AG20443 (cell line): ENCODE results near the gene LRRIQ3.

Experiments
- DNase-seq: peaks from one replicate; pipeline ENCODE4 v3.0.0; 2012; ENCODE audit warnings: low spot score, mixed read lengths

LRRIQ3 gene

DNA sequence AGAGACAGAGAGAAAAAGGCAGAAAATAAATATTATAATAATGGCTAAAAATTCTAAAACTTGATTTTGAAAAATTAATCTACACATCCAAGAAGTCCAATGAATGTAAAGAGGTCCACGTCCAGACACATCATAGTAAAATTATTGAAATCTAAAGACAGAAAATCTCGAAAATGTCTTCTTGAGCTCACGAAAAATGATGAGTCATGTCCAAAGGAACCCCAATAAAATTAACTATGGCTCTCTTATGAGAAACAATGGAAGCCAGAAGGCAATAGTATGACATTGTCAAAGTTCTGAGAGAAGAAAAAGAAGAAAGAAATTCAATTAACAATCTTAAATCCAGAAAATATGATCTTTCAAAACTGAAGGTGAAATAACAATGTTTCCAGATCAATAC is 84.6 kb downstream of the LRRIQ3 start:
- DNase-seq: no peak

DNA sequence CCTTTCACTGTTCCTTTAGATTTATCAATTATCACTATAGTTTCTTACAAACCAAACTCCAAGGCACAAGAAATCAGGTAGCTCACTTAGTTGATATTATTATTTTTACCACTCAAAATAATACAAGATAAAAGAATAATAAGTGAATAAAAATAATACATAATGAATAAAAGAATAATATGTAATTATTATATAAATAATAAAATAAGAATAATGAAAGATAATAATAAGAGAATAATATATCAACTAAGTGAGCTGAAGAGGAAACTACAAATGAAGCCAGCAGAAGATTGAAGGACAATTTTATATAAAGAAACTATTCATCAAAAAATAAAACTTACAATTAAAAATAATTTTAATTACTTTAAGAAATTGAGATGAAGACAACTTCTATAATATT is 90.6 kb downstream of the LRRIQ3 start:
- DNase-seq: no peak

DNA sequence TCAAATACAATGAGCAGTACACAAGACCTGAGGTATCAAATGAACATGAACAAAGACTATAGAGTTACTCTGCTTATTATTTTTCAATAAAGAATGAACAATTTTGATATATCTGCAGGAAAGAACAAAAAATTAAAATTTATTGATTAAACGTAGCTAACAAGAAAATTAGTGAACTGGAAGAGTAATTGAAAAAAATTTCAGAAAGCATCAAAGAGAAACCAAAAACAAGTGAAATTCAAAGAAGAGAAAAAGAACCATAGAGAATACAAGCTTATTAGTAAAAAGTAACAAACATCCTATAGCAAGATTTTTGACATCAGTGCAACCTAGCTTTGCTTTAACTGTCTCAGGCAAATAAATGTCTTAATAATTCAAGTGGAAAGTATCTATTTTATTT is 106.6 kb downstream of the LRRIQ3 start:
- DNase-seq: no peak

DNA sequence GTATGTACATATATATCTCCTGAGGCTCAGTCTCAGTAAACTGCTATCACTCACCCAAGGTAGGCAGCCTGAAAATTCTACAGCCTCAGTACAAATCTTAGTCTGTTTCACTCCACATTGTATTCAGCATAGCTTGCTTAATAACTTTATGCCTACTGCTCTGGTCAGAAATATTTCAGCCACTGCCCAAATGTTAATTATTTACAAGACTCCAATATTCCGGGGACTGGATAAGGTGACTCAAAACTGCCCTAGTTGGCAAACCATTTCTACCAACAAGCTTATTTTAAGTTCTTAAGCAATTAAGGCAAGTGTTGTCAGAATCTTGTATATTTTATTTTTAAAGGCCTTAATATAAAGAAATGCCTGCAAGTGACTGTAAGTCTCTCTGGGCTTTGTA is 114.8 kb downstream of the LRRIQ3 start:
- DNase-seq: no peak

DNA sequence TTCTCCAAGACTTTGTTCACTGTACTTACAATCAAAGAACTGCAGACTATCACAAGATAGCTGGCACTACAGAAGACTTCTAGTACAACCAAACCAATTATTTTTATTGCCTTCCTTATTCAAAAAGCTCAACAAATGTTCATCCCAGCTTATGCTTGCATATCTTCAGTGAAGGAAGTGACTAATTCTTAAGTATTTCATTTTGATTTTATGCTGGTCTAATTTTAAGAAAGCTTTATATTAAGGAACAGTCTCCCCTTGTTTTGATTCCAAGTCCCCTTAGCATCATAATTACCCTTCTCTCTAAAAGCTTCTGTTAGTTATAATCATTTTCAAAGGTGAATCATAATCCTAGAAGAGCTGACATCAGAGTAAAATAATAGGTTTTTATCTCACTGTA is 132.9 kb downstream of the LRRIQ3 start:
- no peak for DNase-seq

DNA sequence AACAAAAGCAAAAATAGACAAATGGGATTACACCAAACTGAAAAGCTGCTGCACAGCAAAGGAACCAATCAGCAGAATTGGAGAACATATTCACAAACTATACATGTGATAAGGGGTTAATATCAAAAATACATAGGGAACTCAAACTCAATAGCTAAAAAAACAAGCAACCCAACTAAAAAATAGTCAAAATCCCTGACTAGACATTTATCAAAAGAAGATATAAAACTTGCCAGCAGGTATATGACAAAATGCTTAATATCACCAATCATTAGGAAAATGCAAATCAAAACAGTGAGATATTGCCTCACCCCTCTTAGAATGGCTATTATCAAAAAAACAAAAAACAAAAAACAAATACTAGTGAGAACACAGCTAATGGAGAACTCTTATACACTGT is 140.3 kb downstream of the LRRIQ3 start:
- no peak for DNase-seq

DNA sequence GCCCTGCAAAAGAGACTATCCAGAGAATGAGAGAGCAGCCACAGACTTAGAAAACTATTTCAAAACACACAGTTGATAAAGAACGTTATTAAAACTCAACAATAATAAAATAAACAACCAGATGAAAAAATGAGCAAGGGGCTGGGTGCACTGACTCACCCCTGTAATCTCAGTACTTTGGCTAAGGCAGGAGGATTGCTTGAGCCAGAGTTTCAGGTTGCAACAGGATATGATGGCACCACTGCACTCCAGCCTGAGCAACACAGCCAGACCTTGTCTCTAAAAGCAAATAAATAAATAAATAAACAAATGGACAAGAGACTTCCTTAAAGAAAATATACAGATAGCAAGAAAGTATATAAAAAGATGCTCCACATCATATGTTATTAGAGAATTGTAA is 144.6 kb downstream of the LRRIQ3 start:
- DNase-seq: no peak

DNA sequence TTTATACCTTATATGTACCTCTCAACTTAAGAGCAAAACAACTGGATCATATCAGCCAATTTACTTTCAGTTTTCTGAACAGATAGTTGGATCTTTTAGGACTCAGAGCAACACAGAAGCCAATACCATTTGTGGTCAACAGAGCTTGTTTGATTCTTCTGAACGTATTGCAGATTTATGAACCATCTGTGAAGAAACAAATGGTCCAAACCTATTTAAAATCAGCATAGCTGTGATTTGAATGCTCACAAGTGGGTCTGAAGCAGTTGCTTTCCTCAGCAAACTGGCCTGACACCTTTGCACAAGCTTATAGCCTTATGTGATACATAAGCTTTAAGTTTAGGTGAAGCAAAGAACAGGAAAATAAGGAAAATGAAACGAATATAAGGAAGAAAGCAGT is 147.6 kb downstream of the LRRIQ3 start:
- DNase-seq: no peak

DNA sequence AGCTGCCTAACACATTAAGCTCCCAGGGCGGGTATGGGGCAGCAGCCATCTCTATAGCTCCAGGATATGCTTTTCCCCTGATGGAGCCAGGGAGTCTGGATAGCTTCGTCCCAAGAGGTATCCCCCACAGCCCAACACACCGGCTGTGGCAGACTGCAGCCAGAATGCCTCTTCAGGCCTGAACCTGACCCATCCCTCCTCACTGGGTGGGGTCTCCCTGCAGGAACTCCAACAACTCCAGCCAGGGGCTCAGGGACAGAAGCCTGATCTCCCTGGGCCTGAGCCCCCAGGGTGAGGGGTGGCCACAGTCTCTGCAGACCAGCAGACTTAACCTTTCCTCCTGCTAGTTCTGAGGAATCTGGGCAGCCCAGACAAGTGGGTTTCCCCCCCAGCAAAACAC is 159.9 kb downstream of the LRRIQ3 start:
- DNase-seq: no peak

DNA sequence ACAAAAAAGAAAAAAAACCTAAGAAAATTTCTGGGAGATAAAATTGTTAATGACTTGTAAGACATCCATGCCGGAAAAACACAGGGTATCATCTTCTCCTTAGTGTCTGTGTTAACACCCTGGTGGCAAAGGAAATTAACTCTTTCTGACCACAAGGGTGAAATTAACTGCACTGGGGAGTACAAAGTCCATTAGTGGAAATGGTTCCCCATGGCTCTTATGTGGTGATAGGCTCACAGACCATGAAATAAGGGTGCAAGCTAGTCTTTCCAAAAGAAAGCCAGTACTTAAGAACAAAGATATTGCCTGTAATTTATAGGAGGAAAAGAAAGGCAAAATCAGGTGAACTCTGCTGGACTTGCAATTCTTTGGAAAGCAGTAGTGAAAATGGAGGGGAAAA is 185.4 kb downstream of the LRRIQ3 start:
- no peak for DNase-seq

DNA sequence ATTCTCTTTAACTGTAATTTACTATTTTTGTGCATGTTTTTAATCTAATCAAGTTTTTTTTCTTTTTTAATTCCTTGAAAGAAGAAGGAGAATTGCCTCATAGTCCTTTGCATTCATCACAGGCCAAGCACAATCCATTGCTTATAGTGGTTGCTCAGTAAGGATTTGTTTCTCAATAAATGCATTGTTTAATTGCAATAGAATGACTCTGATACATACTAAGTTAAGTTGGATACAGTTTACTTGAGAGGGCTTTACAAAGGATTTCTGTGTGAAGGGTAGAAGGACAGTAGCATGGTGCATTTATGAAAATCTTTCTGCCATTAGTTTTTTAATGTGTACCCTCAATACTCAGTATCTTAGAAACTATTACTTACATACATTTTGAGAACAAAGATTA is 186.2 kb downstream of the LRRIQ3 start:
- no peak for DNase-seq

DNA sequence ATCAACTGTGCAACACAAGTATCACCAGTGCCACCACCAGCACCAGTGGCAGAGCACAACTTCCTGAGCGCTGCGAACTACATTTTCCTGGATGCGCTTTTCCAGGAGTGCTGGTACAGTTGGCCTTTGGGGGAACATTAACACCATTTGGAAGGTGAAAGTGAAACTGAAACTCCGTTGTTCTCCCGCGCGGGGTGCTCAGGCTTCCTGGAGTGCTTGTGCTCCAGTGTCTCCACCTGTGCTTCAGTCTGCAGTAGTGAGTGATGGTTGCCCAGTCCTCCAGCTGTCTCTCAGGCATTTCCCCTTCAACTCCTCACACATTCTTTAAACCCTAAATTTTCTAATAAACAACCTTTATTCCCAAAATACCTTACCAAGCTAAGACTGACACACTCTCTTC is 187.8 kb downstream of the LRRIQ3 start:
- DNase-seq: no peak

DNA sequence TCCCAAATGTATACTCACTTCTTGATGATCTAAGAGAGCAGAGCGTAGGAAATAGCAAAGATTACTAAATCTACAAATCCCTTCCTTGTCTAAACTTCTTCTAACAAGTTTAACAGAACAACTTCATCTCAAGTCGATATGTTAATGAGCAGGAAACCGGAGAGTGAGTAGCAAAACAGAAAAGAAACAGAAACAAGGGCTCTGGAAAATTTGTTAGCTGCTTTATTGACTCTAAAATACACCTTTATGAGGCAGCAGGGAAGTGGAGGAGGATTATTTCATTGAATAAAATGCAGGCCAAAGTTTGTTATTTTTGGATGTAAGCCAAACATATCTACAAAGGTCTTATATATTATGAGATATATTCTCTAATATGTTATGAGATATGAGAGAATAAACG is 192.4 kb downstream of the LRRIQ3 start:
- DNase-seq: no peak

DNA sequence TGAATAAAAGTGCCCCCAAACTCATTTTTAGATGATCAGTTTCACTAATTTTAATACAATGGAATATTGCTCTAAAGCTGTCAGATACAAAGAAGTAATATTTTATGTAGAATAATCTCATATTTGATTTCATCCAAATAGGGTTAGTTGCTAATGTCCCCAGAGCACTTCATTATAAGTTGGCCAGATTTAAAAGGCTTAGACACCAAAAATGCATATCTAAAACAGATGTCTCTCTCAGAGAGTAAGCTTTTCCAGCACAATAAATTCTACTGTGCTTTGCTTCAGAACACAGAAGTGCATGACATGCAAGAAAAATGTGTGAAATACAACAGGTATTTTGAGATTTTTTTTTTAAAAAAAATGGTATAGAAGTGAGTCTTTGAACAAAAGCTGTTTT is 194.2 kb downstream of the LRRIQ3 start:
- no peak for DNase-seq

DNA sequence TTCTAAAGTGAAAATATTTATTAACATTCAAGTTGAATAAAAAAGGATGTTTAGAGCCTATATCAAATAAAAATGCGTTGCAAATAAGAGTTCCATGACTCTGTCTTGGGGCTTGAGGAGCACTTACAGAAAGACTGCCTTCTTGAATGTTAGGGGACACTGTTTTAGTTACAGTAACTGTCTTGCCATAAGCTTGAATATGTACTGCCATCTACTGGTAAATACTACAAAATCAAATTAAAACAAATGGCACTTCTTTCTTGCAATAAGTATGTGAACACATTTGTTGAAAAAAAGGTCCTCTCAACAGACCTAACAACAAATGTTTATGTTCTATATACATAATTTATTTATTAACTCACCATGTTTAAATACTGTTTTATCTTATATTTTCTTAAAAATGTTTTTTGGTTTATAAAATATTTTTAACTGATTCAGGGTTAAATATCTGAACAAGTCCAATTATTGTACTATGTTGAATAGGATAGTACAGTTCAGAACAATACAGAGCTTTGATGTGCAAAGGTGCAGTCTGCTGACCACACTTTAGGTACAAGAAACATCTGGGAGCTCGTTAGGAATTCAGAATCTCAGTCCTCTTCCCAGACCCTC is 199.5 kb downstream of the LRRIQ3 start:
- DNase-seq: peak; percentile 30

DNA sequence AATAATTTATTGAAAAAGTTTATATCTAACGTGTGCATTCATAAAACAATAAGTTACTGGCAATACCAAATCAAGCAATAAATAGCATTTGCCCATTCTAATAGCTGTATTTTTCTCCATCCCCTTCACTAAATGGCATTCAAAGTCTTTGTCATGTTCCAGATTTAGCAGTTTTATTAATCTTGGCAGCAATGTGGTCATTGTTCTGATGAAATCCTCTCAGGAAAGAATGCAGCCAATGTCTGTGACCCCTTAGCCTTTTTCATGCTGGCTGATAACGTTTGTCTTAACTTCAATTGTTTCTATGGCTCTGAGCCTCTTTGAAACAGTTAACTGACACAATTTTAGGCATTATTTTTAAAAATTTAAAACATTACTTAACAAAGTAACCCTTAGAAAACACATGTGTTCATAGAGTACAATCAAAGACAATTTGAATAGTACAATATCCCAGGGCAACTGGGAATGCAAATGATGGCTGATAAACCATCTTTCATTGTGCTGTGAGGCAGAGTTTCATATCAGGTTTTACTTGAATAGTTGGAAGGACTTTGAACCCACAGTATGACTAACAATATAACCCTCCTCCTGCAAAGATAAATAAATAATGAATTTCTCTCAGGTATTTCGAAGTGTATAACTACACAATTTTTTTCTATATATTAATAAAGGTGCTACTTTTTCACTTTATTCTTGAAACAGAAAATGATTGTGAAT is 217.5 kb downstream of the LRRIQ3 start:
- no peak for DNase-seq

DNA sequence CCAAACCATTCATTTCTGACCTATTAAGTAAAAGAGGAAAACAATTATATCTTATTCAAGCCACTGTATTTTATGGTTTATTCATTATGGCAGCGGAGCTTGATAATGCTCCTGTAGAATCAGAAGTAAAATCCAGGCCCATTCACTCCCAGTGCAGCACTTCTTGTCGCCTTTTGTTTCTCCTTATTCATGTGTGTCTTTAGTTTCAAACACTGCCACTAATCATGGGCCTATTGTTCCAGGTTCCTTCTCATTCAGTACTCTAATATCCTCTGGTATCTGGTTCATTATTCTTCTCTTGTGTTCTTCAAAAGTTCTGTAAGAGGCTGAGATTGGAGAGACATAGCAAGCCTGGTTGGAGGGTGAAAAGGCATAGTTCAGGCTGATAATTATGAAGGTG is 218.3 kb downstream of the LRRIQ3 start:
- no peak for DNase-seq

DNA sequence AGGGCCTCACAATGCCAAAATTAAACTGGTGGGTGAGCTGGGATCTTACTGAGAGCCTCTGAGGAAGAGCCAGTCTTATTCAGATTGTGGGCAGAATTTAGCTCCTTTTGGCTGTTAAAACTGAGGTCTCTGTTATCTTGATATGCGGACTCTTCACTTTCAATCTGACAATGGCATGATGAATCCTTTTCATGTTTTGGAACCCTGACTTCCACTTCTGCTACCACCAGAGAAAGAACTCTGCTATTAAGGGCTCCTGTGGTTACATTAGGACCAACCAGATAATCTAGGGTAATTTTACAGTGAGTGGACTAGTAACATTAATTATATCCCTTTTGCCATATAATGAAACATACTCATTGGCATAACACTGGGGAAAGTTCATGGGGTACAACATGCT is 219.0 kb downstream of the LRRIQ3 start:
- no peak for DNase-seq
